DOHH2 (cell line): ENCODE results near the gene TMEM165.

Experiments used
- CTCF ChIP-seq: fragments of 200-600 bp; sonication (generic); IDR thresholded peaks from one replicate; pipeline ENCODE4 v1.5.1; 2014; ENCODE audit warnings: antibody characterized with exemption, mild to moderate bottlenecking, low read depth, low read length; ENCODE audit not compliant: poor library complexity, severe bottlenecking
- EZH2phosphoT487 ChIP-seq: fragments of 200-600 bp; sonication (generic); IDR thresholded peaks from 2 replicates; pipeline ENCODE4 v1.6.1; 2017; ENCODE audit warnings: borderline replicate concordance, mild to moderate bottlenecking, antibody characterized with exemption, low read length, moderate library complexity, mixed read lengths

GRCh38 chr4:55367084-55367722, 28.6 kb upstream of the TMEM165 start:
- no peak for TF ChIP-seq CTCF
- no peak for TF ChIP-seq EZH2phosphoT487
